Inflammatory macrophage treated with lipopolysaccharide for 4 hours (primary cell): ENCODE data around the gene CDON.
A peak's percentile ranks its signal among the peaks of the same experiment; 100 is the strongest.

Experiments
- DNase-seq: peaks from one replicate; pipeline ENCODE4 v3.0.0-alpha.2; 2020

CDON gene, protein sequence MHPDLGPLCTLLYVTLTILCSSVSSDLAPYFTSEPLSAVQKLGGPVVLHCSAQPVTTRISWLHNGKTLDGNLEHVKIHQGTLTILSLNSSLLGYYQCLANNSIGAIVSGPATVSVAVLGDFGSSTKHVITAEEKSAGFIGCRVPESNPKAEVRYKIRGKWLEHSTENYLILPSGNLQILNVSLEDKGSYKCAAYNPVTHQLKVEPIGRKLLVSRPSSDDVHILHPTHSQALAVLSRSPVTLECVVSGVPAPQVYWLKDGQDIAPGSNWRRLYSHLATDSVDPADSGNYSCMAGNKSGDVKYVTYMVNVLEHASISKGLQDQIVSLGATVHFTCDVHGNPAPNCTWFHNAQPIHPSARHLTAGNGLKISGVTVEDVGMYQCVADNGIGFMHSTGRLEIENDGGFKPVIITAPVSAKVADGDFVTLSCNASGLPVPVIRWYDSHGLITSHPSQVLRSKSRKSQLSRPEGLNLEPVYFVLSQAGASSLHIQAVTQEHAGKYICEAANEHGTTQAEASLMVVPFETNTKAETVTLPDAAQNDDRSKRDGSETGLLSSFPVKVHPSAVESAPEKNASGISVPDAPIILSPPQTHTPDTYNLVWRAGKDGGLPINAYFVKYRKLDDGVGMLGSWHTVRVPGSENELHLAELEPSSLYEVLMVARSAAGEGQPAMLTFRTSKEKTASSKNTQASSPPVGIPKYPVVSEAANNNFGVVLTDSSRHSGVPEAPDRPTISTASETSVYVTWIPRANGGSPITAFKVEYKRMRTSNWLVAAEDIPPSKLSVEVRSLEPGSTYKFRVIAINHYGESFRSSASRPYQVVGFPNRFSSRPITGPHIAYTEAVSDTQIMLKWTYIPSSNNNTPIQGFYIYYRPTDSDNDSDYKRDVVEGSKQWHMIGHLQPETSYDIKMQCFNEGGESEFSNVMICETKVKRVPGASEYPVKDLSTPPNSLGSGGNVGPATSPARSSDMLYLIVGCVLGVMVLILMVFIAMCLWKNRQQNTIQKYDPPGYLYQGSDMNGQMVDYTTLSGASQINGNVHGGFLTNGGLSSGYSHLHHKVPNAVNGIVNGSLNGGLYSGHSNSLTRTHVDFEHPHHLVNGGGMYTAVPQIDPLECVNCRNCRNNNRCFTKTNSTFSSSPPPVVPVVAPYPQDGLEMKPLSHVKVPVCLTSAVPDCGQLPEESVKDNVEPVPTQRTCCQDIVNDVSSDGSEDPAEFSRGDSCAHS (N-terminal part only)

DNA sequence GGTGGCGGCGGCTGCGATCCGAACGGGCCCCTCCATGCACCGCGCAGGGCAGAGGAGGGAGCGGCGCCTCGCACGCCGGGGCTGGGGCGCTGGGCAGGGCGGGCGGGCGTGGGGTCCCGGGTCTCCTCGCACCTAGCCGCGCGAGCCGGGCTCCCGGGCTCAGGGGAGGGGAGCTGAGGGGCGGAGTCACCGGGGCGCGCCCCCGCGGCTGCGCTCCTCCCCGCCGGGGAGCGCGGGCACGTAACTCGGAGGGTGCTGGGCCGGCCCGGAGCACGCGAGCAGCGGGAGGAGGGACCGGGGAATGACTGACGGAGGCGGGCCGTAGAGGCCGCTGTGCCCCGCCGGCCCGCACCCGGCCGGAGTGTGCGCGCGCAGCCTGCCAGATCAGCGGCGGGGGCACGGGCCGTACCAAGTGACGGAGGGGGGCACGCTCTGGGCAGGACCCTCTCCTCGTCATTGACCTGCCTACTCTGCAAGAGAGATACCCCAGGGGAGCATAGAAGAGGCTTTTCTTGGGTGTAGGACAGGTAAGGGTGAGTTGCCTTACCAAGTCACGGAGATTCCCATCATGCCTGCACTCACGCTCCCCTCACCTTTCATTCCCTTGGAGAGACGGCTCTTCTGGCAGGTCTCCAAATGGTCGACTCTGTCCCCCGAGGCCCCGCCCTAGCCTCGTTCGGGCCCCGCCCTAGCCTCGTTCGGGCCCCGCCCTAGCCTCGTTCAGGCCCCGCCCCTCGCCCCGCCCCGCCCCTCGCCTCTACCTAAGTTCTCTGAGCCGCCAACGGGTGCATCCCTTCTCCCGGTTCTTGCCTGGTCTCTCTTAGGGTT lies at the start of gene CDON:
TSS of gene CDON (minus strand) at position 188 of the 828 bp plus-strand sequence. CDS start 39,390 bp downstream, outside the sequence.
- peak; percentile 88 for DNase-seq

DNA sequence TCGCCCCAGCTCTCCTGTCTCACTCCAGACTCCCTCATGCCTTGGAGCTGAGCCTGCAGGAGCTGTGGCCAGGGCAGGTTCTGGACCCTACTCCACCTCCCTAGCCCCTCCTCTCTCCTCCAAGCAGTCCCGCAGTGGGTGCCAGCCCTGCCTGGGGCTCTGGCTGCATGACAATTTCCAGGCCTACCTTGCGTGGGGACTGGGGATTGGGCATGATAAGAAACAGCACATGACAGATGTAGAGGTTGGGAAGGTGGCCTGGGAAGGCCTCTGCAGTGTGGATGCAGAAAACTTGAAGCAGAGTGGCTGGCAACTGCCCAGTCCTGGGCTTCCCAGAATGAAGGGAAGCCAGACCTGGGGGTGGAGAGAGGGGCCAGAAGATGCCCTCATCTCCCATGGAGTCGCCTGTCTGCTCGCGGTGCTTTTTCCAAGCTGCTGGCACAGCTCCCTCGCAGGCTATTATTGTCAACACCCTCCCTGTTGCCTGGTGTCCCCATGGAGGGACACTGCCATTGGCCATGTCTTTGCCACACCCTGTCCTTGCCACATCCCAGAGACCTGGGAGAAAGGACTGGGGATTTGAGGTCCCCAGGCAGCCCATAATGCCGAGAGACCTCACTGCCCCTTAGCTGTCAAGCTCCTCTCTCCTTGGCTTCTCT lies 48.9 kb upstream of the CDON start:
- DNase-seq, result no peak

DNA sequence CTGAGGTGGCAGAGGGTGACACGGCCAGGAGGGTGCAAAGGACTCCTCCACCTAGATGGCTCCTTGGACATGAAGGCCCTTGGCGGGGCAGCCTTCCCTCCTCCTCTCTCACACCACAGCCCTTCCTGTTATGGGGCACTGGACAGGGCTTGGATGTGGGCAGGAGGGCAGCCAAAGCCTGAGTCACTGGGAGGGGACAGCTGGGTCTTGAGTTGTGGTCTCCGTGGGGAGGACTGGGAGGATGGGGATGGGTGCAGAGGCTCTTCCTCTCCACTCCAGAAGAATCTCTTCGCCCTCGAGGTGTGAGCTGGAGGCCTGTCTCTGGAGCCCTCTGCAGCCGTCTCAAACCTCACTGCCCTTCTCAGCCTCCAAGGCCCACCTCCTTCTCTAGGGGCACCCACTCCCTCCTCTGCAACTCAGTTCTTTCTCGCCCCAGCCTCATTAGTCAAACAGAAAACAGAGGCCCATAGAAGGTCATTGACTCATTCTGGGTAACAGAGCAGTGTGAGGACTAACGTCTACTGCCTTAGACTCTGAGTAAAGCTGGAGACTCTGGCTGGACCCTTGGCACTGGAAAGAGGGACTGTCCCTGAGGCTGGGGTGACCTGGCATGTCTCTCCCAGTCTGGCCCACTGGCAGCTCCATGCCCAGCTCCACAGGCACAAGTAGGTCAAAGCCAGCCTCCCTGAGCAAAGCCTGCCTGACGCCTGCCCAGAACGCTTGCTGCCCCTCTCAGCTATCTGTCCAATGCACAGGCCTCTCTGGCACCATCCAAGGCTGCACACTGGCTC lies 47.5 kb upstream of the CDON start:
- DNase-seq, result no peak

DNA sequence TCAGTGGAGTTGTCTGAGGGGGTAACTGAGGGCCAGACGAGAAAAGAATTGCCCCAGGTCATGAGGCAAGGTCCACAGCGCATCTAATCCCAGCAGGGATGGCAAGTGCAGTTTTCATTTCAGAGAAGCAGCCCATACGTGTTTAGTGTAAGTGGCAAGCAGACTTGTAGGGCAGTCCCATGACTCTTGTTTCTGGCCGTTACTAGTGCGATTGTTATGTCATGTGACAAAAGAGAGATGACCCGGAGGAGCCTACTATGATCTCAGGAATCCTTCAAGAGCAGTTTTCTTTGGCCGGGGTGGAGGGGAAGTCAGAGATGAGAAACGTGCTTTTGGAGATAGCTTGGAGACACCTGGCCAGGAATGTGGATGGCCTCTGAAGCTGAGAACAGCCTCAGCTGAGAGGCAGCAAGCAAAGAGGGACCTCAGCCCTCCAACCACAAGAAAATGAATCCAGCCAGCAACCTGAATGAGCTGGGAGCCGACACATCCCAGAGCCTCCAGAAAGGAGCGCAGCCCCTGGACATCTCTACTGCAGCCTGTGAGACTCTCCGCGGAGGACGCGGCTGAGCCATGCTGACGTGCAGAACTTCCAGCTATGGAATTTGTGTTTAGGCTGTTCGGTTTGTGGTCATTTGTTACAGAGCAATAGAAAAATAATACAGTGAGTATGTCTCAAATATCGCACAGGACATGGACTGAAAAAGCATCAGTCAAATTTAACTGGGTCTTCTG lies 44.1 kb upstream of the CDON start:
- no peak for DNase-seq

DNA sequence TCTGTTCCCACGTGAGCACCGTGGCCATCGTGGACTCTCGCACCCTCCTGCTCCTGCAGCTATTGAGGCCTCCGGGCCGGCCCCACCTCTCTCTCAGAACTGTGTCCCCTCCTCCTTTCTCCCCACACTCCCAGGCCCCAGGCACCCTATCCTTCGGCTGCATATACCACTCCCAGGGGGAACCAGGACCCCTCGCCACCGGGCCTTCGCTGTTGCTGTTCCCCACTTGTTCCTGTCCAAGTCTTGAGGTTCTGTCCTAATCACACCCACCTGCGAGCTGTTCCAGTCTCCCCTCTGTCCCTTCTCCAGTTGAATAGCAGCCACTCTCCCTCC lies 43.0 kb upstream of the CDON start:
- no peak for DNase-seq

DNA sequence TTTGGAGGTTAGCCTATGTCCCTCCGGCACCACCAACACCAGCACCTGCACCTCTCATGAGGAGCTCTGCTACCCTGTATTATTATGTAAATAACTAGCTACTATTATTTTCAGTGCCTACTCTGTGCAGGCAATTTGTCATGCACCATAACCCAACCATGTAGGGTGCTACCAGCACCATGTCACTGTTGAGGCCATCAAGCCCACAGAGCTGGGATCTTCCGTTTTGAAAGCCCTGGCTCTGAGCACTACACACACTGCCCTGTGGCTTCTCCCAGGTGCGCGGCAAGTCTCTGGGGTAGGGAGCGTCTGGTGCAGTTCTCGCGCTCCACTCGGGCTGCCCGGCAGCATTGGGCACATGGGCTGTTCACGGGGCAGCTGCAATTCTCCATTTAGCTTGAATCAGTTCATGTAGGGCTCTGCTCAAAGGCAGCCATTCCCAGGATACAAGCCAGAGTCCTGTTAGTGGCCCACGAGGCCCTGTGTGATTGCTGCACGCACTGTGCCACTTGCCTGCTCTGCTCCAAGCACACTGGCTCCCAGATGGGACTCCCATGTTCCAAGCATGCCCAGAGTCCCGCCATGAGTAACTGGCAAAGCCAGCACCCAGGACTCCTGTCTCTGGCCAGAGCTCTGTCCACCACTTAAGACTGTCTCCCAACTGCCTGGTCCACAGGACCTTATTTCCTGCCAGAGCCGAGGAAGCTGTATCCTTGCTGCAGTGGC lies 42.5 kb upstream of the CDON start:
- DNase-seq, result no peak

DNA sequence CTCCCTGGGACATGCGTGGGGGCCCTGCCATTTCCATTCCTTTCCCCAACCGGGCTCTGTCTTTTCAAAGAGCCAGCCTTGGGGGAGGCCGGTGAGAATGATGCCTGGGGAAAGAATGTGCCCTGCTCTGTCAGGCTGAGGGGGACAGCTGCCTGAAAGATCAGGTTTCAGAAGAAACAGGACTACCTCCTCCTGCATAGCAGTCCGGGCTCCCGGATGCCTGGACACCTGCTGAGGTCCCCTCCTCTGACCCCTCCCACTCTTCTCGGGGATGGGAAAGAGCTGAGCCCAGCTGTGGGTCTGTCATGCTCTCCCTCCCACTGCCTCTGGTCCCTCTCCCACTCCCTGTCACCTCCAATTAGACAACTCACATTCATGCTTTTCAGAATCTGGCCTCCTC lies 41.8 kb upstream of the CDON start:
- DNase-seq, result no peak

DNA sequence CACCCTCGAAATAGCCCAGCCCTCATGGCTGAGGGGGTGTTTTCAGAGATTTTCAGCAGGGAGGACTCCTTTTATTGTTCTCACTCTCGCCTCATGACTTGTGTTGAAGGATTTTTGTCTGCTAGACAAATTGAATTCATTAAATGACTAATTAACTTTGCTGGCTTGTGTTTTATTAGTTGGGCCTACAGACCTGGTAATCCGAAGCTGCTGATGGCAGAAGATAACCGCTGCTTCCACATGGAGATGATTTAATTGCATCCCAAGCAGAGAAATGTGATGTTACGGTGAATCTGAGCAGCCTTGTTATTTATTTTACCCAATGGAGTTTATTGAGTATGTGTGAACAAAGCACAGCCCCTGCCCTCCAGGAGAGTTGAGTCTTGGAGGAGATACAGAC lies 40.5 kb upstream of the CDON start:
- DNase-seq, result no peak

DNA sequence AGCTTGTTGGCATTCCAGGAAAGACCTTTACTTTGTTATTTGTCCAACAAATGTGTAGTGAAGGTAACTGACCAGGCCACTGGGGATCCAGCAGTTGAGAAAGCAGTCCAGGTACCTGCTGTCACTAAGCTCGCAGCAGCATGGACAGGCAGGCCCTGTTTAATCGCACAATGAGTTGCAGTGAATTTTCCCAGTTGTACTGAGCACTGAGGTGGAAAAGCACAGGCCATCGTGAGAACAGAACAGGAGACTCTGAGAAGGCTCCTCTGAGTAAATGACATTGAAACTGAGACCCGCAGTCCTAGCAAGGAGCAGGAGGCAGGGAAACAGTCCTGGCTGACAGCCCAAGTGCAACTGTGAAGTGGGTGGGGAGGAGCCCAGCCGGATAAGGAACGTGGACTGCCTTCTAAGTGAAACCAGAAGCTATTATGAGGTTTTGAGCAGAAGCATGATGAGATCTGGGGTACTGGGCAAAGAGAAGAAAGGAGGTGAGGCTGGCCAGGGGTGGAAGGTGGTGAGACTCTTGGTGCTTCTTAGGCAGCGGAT lies 39.8 kb upstream of the CDON start:
- DNase-seq, result no peak

DNA sequence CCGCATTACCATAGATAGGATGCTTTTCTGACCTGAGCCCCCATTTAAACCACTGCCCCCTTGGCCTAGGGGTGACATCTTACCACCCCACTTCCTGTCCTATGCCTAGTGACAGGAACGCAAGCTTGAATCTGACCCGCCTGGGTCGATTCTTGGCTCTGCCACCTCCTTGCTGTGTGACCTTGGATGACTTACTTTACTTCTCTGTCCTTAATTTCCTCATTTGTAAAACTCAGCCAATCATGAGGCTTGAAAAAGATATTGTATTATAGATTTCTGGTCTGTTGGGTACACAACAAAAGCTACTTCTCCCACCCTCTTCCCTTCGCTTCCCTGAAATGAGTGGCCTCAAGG lies 39.2 kb upstream of the CDON start:
- DNase-seq, result no peak

DNA sequence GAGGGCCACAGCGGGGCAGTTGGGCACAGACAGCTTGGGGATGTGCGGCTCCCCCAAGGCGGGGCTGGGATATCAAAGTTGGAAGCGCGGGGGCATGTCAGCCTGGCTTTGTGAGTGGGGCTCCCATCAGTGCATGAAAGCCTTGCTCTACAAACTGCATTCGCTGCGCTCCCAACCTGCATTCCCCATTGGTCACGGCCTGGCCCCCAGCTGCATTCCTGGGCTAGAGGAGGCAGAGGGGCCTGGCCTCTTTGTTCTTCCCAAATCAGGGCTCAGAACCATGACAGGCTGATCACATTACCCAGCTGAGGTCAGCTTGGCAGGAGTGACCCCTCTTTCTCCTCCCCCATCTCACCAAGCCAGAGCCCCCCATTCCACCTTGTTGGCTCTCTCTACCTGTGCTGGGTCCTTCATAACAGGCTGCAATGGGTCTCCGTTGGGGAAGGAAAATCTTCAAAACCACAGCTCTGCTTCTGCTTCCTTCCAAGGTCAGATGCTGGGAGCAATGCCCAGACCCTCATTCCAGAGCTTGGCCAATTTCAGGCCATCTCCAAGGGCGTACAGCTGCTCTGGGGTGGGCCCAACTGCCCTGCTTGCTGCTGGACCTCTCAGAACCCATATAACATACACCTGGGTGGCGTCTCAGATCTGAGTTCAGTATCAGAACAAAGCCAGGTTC lies 38.7 kb upstream of the CDON start:
- no peak for DNase-seq

DNA sequence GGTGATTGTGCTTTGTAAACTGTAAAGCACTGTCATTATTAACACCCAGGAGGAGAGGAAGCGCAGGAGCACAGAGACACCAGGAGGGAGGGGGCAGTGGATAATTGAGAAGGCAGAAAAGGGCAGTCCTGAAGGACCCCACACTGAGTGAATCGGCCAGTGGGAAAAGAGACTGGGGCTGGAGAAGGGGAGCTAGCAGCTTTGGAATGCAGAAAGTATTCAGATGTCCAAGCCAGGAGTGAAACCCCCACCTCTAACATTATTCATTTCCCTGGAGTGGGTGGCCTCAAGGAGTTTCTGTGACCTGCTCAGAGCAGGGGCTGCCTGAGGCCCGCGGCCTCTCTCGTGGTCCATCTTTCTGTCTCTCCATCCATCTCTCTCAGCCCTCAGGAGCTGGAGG lies 38.0 kb upstream of the CDON start:
- DNase-seq, result no peak

DNA sequence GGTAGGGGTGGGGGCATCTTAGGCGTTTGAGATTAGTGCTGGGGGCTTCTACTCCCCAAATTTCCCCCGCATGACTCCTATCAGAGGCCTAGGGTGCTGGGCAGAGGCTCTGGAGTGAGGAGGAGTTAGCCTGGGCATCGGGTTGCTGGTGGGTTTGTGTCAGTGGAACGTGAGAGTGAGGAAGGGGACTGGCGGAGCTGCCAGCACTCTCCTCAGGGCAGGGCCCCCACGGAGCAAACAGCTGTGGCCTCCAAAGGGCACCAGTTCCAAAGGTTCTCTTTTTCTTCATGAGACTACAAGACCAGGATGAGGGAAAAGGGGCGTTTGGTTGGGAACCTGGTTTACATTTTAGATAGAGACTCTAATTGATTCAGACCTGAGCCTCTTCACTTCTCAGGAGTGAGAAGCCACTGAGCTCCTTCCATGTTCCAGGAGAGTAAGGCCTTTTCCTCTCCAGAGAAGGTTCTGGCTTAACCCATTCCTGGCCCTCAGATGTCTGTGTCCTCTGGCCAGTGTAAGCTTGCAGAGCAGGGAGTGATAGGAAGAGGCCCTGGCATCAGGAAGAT lies 35.6 kb upstream of the CDON start:
- DNase-seq, result no peak

DNA sequence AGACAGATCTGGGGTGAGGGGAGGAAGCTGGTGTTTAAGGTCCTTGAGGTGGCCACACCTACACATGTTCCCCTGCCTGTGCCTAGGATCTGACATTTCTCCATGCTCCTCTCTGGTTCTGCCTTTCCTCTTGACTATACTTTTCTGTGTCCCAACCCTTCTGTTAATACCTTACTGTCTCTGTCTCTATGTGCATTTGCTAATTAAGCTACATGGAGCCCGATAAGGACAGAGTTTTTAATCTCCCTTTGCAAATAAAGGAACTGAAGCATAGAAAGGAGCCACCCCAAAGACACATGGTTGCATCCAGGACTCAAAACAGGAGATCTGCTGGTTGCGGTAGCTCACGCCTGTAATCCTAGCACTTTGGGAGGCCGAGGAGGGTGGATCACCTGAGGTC lies 33.1 kb upstream of the CDON start:
- DNase-seq, result no peak

DNA sequence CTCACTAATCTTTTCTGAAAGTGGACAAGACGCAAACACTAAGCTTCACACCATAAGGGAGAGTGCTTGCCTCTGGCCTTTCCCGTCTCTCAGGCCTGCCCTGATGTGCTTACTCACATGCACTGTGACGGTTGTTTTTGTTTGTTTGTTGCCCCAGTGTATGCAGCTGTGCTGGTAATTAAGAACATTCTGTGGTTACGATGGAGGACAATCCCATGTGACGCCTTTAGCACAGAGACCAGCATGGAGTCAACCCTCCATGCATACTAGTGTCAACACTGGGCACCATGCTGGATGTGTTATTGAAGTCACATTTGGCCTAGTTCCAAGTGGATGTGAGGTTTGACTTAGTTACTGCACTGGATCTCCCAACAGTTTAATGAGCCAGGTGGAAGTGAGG lies 27.8 kb upstream of the CDON start:
- no peak for DNase-seq

DNA sequence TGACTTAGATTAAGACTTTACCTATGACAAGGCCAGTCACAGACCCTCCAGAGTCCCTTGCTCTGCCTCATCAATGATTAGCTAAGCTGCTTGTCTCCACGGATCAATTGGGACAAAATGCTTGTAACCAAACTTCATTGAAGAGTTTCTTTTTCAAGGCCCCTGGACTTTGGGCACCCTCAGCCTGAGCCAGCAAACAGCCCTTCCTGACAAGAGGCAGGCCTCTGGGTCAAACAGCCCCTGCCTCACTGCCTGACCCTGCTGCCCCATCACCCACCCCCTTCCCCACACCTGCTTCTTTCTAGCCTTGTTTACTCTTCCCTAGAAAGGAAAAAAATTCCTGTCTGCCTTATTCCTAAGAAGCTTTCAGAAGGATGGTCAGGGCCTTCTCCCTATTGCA lies 26.3 kb upstream of the CDON start:
- DNase-seq, result no peak

DNA sequence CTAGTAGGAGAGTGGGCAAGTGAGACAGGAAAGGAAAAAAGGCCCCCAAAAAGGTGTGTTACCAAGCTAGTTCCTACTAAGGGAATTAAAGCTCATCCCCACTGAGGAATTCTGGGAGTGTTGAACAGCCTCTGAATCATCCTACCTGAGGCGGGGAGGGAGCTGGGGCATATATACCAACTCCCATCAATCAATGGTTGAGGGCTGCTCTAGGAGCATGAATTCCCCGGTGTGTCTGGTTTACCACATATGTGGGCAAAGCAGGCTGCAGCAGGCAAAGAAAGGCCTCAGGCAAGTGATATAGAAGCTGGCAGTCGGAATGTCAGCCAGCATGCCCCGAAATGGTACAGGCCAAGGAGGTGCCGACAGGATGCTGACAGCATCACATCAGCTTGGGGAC lies 23.6 kb upstream of the CDON start:
- no peak for DNase-seq

DNA sequence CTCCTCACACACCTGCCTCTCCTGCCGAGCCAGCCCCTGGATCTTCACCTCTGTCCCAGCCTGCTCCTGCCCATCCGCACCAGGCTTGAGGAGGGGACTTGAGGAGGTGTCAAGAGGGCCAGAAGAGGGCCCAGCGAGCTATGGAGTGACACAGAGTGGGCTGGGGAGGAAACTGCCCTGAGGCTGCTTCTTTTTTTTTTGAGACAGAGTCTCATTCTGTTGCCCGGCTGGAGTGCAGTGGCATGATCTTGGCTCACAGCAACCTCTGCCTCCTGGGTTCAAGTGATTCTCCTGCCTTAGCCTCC lies 21.9 kb upstream of the CDON start:
- DNase-seq, result no peak
